H1 (cell line): ENCODE results near the gene EGR2. TPM values are rescaled to one million over a fixed set of nuclear protein-coding genes. Genes with fewer than 3 reads are reported as not detected.

Experiments
- ATF3 ChIP-seq: IDR thresholded peaks from 2 replicates; pipeline ENCODE4 v1.6.1; 2011; ENCODE audit warnings: low read depth, mild to moderate bottlenecking, low read length; ENCODE audit not compliant: insufficient read depth
- BCL11A ChIP-seq, 2 experiments: IDR thresholded peaks; one replicate each; pipeline ENCODE4 v1.6.1; 2011; ENCODE audit warnings: low read depth in 2 of 2, low read length in 2 of 2, mild to moderate bottlenecking in 2 of 2
- BRCA1 ChIP-seq: IDR thresholded peaks from 2 replicates; pipeline ENCODE4 v1.6.1; 2012; ENCODE audit warnings: low read depth, low read length, improper control_type of control experiment
- RAD21 ChIP-seq, 2 experiments: IDR thresholded peaks in 1 of 2; conservative IDR thresholded peaks in 1 of 2; 2 replicates each; pipeline ENCODE4 v1.6.1; 2011; ENCODE audit warnings: low read depth in 2 of 2, low read length in 2 of 2, improper control_type of control experiment in 1 of 2, inconsistent platforms in 1 of 2, mild to moderate bottlenecking in 1 of 2, moderate library complexity in 1 of 2
- SIRT6 ChIP-seq: IDR thresholded peaks from one replicate; pipeline ENCODE4 v1.7.1; 2012; ENCODE audit warnings: low read length, inconsistent platforms
- YY1 ChIP-seq: IDR thresholded peaks from 2 replicates; pipeline ENCODE4 v1.6.1; 2011; ENCODE audit warnings: low read depth, mild to moderate bottlenecking, low read length
- polyA plus RNA-seq, 7 experiments: library from polyadenylated mRNA; depleted of rRNA in 3 of 7; stranded (reverse) in 5 of 7; unstranded in 2 of 7; fragments of >200 nt in 5 of 7; fragments of 200-250 nt in 2 of 7; gene quantifications; 1 replicate in 5 of 7; 2 replicates in 1 of 7; 4 replicates in 1 of 7; pipeline versions ENCODE4 v1.2.1 to v1.2.3, GENCODE V29; 2011 to 2013; ENCODE audit warnings: missing spikeins in 2 of 7, mixed read lengths in 2 of 7
- total RNA-seq: library from RNA; stranded (reverse); fragmentation: NEBNext Ultra II Directional; extraction: Animal tissue kit (Norgen Biotek cat#: 25700); gene quantifications from 2 replicates; pipeline ENCODE4 v1.2.1, GENCODE V29; 2021
- TF ChIP-seq, protein P1 (sequence below): fragments of 300-600 bp; sonication (generic); IDR thresholded peaks from 2 replicates; pipeline ENCODE4 v1.7.1; 2012; ENCODE audit warnings: low read length, moderate library complexity, mild to moderate bottlenecking, inconsistent platforms; ENCODE audit not compliant: insufficient replicate concordance
- TF ChIP-seq, protein P2 (sequence below): IDR thresholded peaks from 2 replicates; pipeline ENCODE4 v1.6.1; 2011; ENCODE audit warnings: low read length, improper control_type of control experiment

EGR2 gene
- total and polyA plus RNA-seq, 2 of the 8 experiments (the other 6 are each of a cell fraction or from before 2014, with no cell fraction given): 1.3 to 2.1 TPM

- TF ChIP-seq, protein P1, sequence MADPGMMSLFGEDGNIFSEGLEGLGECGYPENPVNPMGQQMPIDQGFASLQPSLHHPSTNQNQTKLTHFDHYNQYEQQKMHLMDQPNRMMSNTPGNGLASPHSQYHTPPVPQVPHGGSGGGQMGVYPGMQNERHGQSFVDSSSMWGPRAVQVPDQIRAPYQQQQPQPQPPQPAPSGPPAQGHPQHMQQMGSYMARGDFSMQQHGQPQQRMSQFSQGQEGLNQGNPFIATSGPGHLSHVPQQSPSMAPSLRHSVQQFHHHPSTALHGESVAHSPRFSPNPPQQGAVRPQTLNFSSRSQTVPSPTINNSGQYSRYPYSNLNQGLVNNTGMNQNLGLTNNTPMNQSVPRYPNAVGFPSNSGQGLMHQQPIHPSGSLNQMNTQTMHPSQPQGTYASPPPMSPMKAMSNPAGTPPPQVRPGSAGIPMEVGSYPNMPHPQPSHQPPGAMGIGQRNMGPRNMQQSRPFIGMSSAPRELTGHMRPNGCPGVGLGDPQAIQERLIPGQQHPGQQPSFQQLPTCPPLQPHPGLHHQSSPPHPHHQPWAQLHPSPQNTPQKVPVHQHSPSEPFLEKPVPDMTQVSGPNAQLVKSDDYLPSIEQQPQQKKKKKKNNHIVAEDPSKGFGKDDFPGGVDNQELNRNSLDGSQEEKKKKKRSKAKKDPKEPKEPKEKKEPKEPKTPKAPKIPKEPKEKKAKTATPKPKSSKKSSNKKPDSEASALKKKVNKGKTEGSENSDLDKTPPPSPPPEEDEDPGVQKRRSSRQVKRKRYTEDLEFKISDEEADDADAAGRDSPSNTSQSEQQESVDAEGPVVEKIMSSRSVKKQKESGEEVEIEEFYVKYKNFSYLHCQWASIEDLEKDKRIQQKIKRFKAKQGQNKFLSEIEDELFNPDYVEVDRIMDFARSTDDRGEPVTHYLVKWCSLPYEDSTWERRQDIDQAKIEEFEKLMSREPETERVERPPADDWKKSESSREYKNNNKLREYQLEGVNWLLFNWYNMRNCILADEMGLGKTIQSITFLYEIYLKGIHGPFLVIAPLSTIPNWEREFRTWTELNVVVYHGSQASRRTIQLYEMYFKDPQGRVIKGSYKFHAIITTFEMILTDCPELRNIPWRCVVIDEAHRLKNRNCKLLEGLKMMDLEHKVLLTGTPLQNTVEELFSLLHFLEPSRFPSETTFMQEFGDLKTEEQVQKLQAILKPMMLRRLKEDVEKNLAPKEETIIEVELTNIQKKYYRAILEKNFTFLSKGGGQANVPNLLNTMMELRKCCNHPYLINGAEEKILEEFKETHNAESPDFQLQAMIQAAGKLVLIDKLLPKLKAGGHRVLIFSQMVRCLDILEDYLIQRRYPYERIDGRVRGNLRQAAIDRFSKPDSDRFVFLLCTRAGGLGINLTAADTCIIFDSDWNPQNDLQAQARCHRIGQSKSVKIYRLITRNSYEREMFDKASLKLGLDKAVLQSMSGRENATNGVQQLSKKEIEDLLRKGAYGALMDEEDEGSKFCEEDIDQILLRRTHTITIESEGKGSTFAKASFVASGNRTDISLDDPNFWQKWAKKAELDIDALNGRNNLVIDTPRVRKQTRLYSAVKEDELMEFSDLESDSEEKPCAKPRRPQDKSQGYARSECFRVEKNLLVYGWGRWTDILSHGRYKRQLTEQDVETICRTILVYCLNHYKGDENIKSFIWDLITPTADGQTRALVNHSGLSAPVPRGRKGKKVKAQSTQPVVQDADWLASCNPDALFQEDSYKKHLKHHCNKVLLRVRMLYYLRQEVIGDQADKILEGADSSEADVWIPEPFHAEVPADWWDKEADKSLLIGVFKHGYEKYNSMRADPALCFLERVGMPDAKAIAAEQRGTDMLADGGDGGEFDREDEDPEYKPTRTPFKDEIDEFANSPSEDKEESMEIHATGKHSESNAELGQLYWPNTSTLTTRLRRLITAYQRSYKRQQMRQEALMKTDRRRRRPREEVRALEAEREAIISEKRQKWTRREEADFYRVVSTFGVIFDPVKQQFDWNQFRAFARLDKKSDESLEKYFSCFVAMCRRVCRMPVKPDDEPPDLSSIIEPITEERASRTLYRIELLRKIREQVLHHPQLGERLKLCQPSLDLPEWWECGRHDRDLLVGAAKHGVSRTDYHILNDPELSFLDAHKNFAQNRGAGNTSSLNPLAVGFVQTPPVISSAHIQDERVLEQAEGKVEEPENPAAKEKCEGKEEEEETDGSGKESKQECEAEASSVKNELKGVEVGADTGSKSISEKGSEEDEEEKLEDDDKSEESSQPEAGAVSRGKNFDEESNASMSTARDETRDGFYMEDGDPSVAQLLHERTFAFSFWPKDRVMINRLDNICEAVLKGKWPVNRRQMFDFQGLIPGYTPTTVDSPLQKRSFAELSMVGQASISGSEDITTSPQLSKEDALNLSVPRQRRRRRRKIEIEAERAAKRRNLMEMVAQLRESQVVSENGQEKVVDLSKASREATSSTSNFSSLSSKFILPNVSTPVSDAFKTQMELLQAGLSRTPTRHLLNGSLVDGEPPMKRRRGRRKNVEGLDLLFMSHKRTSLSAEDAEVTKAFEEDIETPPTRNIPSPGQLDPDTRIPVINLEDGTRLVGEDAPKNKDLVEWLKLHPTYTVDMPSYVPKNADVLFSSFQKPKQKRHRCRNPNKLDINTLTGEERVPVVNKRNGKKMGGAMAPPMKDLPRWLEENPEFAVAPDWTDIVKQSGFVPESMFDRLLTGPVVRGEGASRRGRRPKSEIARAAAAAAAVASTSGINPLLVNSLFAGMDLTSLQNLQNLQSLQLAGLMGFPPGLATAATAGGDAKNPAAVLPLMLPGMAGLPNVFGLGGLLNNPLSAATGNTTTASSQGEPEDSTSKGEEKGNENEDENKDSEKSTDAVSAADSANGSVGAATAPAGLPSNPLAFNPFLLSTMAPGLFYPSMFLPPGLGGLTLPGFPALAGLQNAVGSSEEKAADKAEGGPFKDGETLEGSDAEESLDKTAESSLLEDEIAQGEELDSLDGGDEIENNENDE: no peak
- TF ChIP-seq, protein P2, sequence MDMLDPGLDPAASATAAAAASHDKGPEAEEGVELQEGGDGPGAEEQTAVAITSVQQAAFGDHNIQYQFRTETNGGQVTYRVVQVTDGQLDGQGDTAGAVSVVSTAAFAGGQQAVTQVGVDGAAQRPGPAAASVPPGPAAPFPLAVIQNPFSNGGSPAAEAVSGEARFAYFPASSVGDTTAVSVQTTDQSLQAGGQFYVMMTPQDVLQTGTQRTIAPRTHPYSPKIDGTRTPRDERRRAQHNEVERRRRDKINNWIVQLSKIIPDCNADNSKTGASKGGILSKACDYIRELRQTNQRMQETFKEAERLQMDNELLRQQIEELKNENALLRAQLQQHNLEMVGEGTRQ: no peak
- TF ChIP-seq ATF3 (no peak), RAD21 (IDR thresholded peaks at IDR 0.05 in 1 of 2, conservative IDR thresholded peaks at IDR 0.05 in 1 of 2; ENCODE audit: low read depth in 2 of 2, low read length in 2 of 2) (no peak), BCL11A (IDR thresholded peaks at IDR 0.05; ENCODE audit: low read depth in 2 of 2, low read length in 2 of 2) (no peak), BRCA1 (no peak), YY1 (no peak), SIRT6 (no peak)
These were observed 53.0 kb downstream of the EGR2 start (continued) for GRCh38 chr10:62763155-62763554.
